GM21381 (cell line): ENCODE measurements around the gene KLHL2.

ENCODE experiments used
- ATAC-seq: cut with Tn5 transposase; IDR thresholded peaks from one replicate; pipeline ENCODE4 v1.9.1; 2021; ENCODE audit warnings: mild to moderate bottlenecking, moderate library complexity; ENCODE audit not compliant: unreplicated experiment

Gene KLHL2

DNA sequence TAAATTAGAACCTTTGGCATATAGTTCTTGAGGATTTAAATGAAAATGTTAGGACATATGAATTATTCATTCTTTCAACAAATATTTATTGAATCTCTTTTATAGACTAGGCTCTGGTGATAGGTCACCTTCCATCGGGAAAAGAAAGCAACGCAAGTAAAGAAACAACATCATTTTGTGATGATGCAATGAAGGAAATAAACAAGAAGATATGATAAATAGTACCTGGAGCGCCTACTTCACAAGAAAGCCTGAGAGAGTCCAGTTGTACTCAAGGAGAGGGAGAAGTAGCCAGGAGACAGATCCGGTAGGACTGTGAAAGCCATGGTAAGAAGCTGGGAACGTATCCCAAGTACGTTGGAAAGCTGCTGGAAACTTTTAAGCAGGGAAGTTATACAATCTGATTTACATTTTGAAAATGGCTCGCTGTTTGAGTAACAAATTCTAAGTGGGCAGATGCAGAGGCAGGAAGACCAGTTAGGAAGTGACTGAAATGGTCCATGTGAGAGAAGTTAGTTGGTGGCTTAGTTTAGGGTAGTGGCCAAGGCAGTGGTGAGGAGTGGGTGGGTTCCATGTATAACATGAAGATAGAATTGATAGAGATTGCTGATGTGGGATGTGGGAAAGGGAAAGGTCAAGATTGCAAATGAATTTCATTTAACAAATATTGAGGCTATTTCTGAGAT, 153.8 kb downstream of the KLHL2 start:
- ATAC-seq: no peak

DNA sequence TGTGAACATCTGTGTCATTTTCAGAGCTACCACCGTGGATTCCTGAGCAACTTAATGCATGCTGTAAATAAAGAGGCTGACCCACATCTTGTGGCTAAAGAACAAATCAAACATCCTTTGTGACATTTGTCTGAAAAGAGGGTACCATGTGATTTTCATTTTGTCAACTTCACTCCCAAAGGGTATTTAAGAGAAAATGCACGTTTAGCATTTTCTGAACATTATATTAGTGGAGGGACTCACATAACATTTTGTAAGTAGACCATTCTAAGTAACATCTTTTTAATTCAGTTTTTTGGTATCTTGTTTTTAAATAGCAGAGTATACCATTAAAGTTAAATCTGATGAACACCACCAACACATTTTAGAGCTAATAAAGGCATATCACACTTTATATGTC, 154.4 kb downstream of the KLHL2 start:
- no peak for ATAC-seq

DNA sequence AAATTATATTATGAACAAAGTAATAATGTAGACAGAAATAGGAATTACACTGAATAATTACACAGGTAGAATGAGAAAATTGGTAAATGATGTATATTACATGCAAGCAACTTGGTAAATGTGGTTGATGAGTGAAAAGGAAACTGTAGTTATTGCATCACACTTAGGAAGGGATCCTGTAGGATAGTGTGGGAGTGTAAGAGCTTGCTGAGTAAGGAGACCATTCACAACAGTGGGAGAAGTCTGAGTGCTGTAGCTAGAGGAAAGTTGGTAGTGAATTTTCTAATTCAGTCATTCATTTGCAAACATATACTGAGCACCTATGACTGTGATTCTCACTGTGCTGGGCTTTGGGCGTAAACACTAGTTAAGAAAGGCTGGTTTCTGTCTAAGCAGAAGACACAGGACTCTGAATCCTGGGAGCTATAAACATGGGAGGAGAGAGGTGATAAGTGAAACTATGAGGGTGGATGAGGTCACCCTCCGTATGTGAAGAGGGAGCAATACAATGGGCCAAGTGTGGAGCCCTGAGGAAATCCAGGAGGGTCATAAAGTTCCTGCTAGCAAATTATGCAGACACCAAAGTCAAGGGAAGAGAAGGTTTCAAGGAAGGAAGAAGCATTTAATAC, 157.2 kb downstream of the KLHL2 start:
- ATAC-seq: no peak

DNA sequence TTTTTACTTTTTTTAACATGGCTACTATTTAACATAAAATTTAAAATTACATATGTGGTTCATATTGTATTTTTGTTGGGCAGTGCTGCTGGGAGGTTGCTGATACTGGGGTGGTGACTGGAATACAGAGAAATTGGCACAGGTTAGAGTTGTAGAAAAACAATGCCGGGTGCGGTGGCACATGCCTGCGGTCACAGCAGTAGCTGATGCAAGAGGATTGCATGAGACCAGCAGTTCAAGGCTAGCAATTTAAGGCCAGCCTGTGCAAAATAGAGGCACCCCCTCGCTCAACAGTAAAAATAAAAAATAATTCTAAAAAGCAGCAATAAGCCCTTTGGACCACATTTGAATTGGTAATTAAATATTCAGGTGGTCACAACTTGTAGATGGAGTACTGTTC, 159.7 kb downstream of the KLHL2 start:
- no peak for ATAC-seq

DNA sequence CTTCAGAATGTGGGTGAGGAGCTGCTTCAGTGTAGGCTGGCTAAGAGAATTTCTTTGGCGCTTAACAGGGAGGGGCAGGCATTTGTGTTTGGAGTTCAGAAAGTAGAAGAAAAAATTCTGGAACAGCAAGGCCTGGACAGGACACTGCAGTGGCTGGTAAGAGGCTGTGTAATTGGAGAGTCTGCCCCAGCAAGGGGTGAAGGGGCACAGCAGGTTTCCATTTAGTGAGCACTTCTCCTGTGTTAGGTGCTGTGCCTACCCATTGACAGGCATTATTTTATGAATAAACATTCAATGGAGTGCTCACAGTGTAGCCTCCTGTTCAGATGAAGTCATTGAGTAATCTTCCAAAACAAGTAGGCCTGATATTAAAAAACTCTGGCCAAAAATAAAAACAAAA, 160.8 kb downstream of the KLHL2 start:
- no peak for ATAC-seq

DNA sequence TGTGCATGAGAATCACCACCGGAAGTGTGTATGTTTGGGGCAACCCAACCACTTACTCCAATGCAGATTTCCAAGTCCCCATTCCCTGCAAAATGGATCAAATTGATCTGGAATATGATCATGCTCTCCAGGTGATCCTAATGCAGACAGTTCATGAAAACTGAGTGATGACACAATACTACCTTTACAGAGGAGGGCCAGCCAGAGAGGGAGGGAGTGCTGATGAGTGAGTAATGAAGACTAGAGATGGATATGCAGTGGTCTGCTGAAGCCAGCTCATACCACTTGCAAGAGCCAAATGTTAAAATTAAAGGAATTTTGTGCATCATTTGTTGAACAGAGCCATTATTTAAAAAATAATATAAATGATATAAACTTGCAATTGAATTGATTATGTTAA, 161.2 kb downstream of the KLHL2 start:
- no peak for ATAC-seq

DNA sequence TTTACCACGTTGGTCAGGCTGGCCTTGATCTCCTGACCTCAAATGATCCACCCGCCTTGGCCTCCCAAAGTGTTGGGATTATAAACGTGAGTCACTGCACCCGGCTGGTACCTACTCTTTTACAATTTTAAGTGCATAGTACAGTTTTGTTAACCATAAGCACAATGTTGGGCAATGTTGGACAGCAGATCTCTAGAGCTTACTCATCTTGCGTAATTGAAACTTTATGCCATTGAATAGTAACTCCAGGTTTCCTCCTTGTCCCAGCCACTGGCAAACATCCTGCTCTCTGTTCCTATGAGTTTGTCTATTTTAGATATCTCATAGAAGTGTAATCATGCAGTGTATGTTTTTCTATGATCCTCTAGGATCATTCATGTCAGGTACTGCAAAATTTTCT, 162.2 kb downstream of the KLHL2 start:
- no peak for ATAC-seq

DNA sequence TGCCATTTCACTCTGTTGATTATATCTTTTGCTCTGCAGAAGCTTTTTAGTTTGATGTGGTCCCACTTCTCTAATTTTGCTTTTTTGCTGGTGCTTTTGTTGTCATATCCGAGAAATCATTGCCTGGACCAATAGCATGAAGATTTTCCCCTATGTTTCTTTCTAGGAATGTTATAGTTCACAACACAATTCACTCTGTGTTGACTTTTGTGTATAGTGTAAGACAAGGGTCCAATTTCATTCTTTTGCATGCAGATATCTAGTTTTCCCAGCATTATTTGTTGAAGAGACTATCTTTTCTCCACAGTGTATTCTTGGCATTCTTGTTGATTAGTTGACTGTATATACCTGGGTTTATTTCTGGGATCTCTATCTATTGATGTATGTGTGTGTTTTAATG, 163.2 kb downstream of the KLHL2 start:
- no peak for ATAC-seq
